ENCODE data around the gene SPTSSA.
"Not testable (repeated sequence)": the region's sequence is repeated elsewhere in the genome, so short reads cannot be mapped to it uniquely, and the experiment has no call there.

Gene SPTSSA

DNA sequence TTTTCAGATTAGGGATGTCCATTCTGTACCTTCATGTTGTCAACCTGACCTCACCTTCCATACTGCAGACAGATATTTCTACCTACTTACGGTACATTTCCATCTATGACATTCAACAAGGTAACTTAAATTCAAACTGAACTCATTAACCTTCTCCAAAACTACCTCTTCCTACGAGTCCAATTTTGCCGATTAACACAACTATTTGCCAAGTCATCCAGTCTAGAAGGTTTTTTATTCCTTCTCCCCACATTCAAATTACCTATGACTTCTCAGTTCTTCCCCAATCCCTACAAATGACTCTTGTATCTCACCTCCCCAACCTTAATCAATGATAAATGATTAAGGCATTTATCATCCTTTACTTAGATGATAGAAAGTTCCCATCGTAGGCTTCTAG is 23.6 kb downstream of the SPTSSA start:
- ChIA-PET POLR2A (no interaction called here), CTCF (no interaction called here)
- DNase-seq (ENCODE audit: extremely low spot score): no peak
- TF ChIP-seq FOXA1 (IDR thresholded peaks at IDR 0.05): no peak
- TF ChIP-seq LEF1 (IDR thresholded peaks at IDR 0.05; ENCODE audit: borderline replicate concordance): no peak
- TF ChIP-seq FOXM1 (IDR thresholded peaks at IDR 0.05; ENCODE audit: borderline replicate concordance): no peak
- no peak for TF ChIP-seq NFRKB (IDR thresholded peaks at IDR 0.05)
- no peak for TF ChIP-seq L3MBTL2 (conservative IDR thresholded peaks at IDR 0.05)
- no peak for TF ChIP-seq ARNT (IDR thresholded peaks at IDR 0.05)
- TF ChIP-seq, protein P1, sequence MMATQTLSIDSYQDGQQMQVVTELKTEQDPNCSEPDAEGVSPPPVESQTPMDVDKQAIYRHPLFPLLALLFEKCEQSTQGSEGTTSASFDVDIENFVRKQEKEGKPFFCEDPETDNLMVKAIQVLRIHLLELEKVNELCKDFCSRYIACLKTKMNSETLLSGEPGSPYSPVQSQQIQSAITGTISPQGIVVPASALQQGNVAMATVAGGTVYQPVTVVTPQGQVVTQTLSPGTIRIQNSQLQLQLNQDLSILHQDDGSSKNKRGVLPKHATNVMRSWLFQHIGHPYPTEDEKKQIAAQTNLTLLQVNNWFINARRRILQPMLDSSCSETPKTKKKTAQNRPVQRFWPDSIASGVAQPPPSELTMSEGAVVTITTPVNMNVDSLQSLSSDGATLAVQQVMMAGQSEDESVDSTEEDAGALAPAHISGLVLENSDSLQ (IDR thresholded peaks at IDR 0.05): no peak
- TF ChIP-seq BHLHE40 (IDR thresholded peaks at IDR 0.05; ENCODE audit: borderline replicate concordance): no peak
- TF ChIP-seq FOXK2 (IDR thresholded peaks at IDR 0.05): no peak
- TF ChIP-seq CTBP1 (IDR thresholded peaks at IDR 0.05; ENCODE audit: borderline replicate concordance): no peak
- no peak for TF ChIP-seq HDGF (IDR thresholded peaks at IDR 0.05; ENCODE audit: borderline replicate concordance)
- no peak for TF ChIP-seq SP1 (IDR thresholded peaks at IDR 0.05)
- no peak for TF ChIP-seq ZNF384 (IDR thresholded peaks at IDR 0.05)
- no peak for TF ChIP-seq ELF4 (IDR thresholded peaks at IDR 0.05)
- no peak for TF ChIP-seq SUZ12 (IDR thresholded peaks at IDR 0.05)

DNA sequence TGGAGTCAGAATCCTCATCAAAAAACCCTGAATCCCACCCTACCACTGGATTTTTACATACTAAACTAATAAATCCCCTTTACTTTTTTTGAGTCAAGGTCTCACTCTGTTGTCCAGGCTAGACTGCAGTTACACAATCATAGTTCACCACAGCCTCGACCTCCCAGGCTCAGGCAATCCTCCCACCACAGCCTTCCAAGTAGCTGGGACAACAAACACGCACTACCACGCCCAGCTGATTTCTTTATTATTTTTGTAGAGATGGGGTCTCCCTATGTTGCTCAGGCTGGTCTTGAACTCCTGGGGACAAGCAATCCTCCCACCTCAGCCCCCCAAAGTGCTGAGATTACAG is 24.3 kb downstream of the SPTSSA start:
- TF ChIP-seq FOXK2 (IDR thresholded peaks at IDR 0.05) (no peak), BHLHE40 (IDR thresholded peaks at IDR 0.05; ENCODE audit: borderline replicate concordance) (no peak), FOXA1 (IDR thresholded peaks at IDR 0.05) (no peak), ARNT (IDR thresholded peaks at IDR 0.05) (no peak), FOXM1 (IDR thresholded peaks at IDR 0.05; ENCODE audit: borderline replicate concordance) (no peak), HDGF (IDR thresholded peaks at IDR 0.05; ENCODE audit: borderline replicate concordance) (no peak), LEF1 (IDR thresholded peaks at IDR 0.05; ENCODE audit: borderline replicate concordance) (no peak), ELF4 (IDR thresholded peaks at IDR 0.05) (no peak), SUZ12 (IDR thresholded peaks at IDR 0.05) (no peak), TARDBP (IDR thresholded peaks at IDR 0.05) (no peak), CTBP1 (IDR thresholded peaks at IDR 0.05; ENCODE audit: borderline replicate concordance) (no peak), NFRKB (IDR thresholded peaks at IDR 0.05) (no peak), SP1 (IDR thresholded peaks at IDR 0.05) (no peak), L3MBTL2 (conservative IDR thresholded peaks at IDR 0.05) (no peak), ZNF384 (IDR thresholded peaks at IDR 0.05) (no peak)
- TF ChIP-seq, protein P1 (IDR thresholded peaks at IDR 0.05): no peak
- CTCF ChIA-PET: no interaction called here
- DNase-seq (ENCODE audit: extremely low spot score): no peak
- POLR2A ChIA-PET: no interaction called here

DNA sequence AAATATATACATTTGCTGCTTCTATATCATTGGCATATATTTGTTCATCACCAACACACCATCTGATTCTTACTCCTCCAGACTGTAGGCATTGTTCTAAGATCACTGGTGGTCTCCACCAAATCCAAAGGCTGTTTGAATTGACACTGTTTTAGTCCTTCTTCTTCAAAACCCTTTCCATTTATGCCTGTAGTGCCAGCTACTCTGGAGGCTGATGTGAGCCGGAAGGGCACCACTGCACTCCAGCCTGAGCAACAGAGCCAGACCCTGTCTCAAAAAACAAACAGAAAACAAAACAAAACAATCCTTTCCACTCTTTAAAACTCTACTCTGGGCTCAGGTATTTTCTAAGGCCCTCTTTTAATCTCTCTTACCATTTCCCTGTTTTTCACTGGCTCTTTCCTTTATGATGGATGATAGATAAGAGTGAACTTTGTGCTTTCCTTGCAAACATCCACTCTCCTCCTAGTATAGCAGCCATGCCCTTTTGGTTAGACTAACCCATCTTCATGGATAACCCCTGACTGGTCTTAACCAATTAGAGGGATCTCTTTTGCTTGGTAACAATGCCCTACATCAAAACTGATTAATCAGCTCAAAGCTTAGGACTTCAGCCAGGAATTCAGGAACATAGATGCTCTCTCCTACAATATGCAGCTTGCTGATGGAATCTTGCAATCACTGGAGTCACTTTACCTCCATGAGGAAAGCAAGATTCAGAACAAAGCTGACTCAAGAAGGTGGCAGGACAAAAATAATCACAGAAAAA is 24.9 kb downstream of the SPTSSA start:
- ChIA-PET CTCF (no interaction called here), POLR2A (no interaction called here)
- TF ChIP-seq BHLHE40 (IDR thresholded peaks at IDR 0.05; ENCODE audit: borderline replicate concordance) (no peak), ELF4 (IDR thresholded peaks at IDR 0.05) (no peak), LEF1 (IDR thresholded peaks at IDR 0.05; ENCODE audit: borderline replicate concordance) (no peak), SUZ12 (IDR thresholded peaks at IDR 0.05) (no peak), FOXK2 (IDR thresholded peaks at IDR 0.05) (no peak), NFRKB (IDR thresholded peaks at IDR 0.05) (no peak), TARDBP (IDR thresholded peaks at IDR 0.05) (no peak), ARNT (IDR thresholded peaks at IDR 0.05) (no peak), HDGF (IDR thresholded peaks at IDR 0.05; ENCODE audit: borderline replicate concordance) (no peak), FOXA1 (IDR thresholded peaks at IDR 0.05) (no peak)
- TF ChIP-seq, protein P1 (IDR thresholded peaks at IDR 0.05): no peak
- DNase-seq (ENCODE audit: extremely low spot score): no peak

DNA sequence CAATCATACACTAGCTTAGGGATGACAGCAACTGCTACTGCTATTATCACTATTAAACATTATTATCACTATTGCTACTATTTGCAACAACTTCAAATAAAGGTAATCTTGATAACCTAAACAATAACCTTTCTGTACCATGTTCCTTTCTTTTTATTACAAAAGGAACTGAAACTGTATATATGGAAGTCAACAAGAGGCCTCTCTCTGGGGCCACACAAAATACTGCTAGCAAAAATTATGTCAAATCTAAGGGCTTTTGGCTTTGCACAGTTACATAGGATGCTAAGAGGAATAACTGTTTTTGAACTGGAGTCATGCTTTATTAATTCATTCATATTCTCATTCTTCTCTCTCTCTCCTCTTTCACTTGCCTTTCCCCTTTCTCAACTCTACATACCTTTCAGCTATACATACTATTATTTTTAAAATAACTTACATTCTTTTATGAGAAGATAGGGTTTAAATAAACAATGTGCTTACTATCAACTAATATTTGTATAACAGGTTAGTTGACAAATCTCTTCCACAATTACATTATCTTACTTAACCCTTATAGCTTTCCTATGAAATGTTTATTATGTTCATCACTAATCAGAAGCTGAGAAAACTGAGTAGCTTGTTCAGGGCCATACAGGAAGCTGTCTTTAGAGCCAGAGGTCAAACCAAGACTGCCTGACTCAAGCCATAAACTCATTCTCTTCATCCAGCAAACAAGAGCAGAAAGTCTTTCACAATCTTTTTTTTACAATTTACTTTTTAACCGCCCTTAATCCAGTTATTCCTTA is 25.7 kb downstream of the SPTSSA start:
- no peak for TF ChIP-seq SP1 (IDR thresholded peaks at IDR 0.05)
- no peak for TF ChIP-seq NFRKB (IDR thresholded peaks at IDR 0.05)
- TF ChIP-seq LEF1 (IDR thresholded peaks at IDR 0.05; ENCODE audit: borderline replicate concordance): no peak
- no peak for TF ChIP-seq FOXA1 (IDR thresholded peaks at IDR 0.05)
- no peak for DNase-seq (ENCODE audit: extremely low spot score)
- ChIA-PET CTCF (interaction anchor here (0.8 kb wide), 1 partner anchor 22 kb away, joined by 4 read pairs; no protein-coding TSS in a partner anchor), POLR2A (no interaction called here)

DNA sequence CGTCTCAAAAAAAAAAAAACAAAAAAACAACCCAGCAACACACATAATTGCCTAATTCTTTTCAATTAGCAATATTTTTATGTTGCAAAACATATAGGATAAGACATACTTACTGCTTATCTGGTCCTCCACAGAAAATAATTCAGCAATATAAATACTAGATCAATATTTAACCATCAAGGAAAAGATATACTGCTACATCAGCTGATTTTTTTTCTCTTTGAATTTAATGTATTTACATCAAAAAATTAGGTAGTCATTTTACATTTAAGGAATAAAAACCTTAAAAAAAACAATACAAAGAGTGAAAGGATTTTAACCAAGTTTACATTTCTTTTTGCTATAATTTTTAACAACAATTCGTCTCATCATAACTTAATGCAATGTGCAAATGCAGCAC is 28.1 kb downstream of the SPTSSA start:
- CTCF ChIA-PET: no interaction called here
- TF ChIP-seq ZNF384 (IDR thresholded peaks at IDR 0.05) (no peak), TARDBP (IDR thresholded peaks at IDR 0.05) (no peak), NFRKB (IDR thresholded peaks at IDR 0.05) (no peak), ARNT (IDR thresholded peaks at IDR 0.05) (no peak), CTBP1 (IDR thresholded peaks at IDR 0.05; ENCODE audit: borderline replicate concordance) (no peak), FOXK2 (IDR thresholded peaks at IDR 0.05) (no peak), FOXA1 (IDR thresholded peaks at IDR 0.05) (no peak), SUZ12 (IDR thresholded peaks at IDR 0.05) (no peak), L3MBTL2 (conservative IDR thresholded peaks at IDR 0.05) (no peak), ELF4 (IDR thresholded peaks at IDR 0.05) (no peak), LEF1 (IDR thresholded peaks at IDR 0.05; ENCODE audit: borderline replicate concordance) (no peak), SP1 (IDR thresholded peaks at IDR 0.05) (no peak), HDGF (IDR thresholded peaks at IDR 0.05; ENCODE audit: borderline replicate concordance) (no peak), BHLHE40 (IDR thresholded peaks at IDR 0.05; ENCODE audit: borderline replicate concordance) (no peak), FOXM1 (IDR thresholded peaks at IDR 0.05; ENCODE audit: borderline replicate concordance) (no peak)
- TF ChIP-seq, protein P1 (IDR thresholded peaks at IDR 0.05): no peak
- no peak for DNase-seq (ENCODE audit: extremely low spot score)
- POLR2A ChIA-PET: no interaction called here

DNA sequence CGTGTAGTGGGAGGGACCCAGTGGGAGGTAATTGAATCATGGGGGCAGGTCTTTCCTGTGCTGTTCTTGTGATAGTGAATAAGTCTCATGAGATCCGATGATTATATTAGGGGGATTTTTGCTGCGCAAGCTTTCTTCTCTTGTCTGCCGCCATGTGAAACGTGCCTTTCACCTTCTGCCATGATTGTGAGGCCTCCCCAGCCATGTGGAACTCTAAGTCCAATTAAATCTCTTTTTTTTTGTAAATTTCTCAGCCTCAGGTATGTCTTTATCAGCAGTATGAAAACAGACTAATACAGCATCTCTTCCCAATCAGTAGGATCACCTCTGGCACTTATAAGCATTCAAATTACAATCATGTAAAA is 34.0 kb downstream of the SPTSSA start:
- CTCF ChIA-PET: interaction anchor here (0.7 kb wide), 1 partner anchor 332 kb away, joined by 11 read pairs; no protein-coding TSS in a partner anchor
- DNase-seq (ENCODE audit: extremely low spot score); POLR2A ChIA-PET: not testable (repeated sequence)
